Loucy (cell line): ENCODE data around the gene MTERF2.
"Not testable (repeated sequence)": the region's sequence is repeated elsewhere in the genome, so short reads cannot be mapped to it uniquely, and the experiment has no call there.

ENCODE experiments used
- H2AFZ ChIP-seq: fragments of 200-600 bp; sonication (generic); 2 replicates; pipeline ENCODE4 v1.6.0; 2016; ENCODE audit warnings: antibody characterized with exemption, mild to moderate bottlenecking, low read length, moderate library complexity
- H3F3A ChIP-seq: fragments of 200-600 bp; 2 replicates; pipeline ENCODE4 v1.6.0; 2016; ENCODE audit warnings: antibody characterized with exemption, low read depth, mild to moderate bottlenecking
- H3K27me3 ChIP-seq: fragments of 200-600 bp; sonication (generic); 2 replicates; pipeline ENCODE4 v1.6.1; 2014; ENCODE audit warnings: low read length, mild to moderate bottlenecking; ENCODE audit not compliant: insufficient read depth, poor library complexity, severe bottlenecking
- H3K36me3 ChIP-seq: fragments of 200-600 bp; sonication (generic); 2 replicates; pipeline ENCODE4 v1.6.1; 2016; ENCODE audit warnings: low read length; ENCODE audit not compliant: insufficient read depth
- H3K4me1 ChIP-seq: fragments of 200-600 bp; sonication (generic); 2 replicates; pipeline ENCODE4 v1.5.1; 2014; ENCODE audit warnings: low read length, mild to moderate bottlenecking; ENCODE audit not compliant: insufficient read depth, poor library complexity, severe bottlenecking
- H3K4me2 ChIP-seq: fragments of 200-600 bp; sonication (generic); 2 replicates; pipeline ENCODE4 v1.6.0; 2014; ENCODE audit warnings: antibody characterized with exemption, low read length, low read depth, mild to moderate bottlenecking; ENCODE audit not compliant: poor library complexity, severe bottlenecking
- H3K4me3 ChIP-seq: fragments of 200-600 bp; sonication (generic); 2 replicates; pipeline ENCODE4 v1.5.1; 2014; ENCODE audit warnings: low read length, mild to moderate bottlenecking, mixed read lengths; ENCODE audit not compliant: poor library complexity, severe bottlenecking
- H3K79me2 ChIP-seq: fragments of 200-600 bp; sonication (generic); 2 replicates; pipeline ENCODE4 v1.6.1; 2014; ENCODE audit warnings: low read length; ENCODE audit not compliant: insufficient read depth
- H3K9ac ChIP-seq: fragments of 200-600 bp; sonication (generic); 2 replicates; pipeline ENCODE4 v1.6.0; 2014; ENCODE audit warnings: mild to moderate bottlenecking, low read depth, low read length, moderate library complexity; ENCODE audit not compliant: poor library complexity, severe bottlenecking
- H3K9me2 ChIP-seq: fragments of 200-600 bp; sonication (generic); replicated peaks from 2 replicates; pipeline ENCODE4 v1.6.1; 2016; ENCODE audit warnings: low read depth, low read length, mixed read lengths
- H3K9me3 ChIP-seq: fragments of 200-600 bp; sonication (generic); 2 replicates; pipeline ENCODE4 v1.6.1; 2014; ENCODE audit warnings: mild to moderate bottlenecking, antibody characterized with exemption, low read length, low read depth; ENCODE audit not compliant: insufficient read depth
- H4K20me1 ChIP-seq: fragments of 200-600 bp; sonication (generic); 2 replicates; pipeline ENCODE4 v1.6.0; 2014; ENCODE audit warnings: antibody characterized with exemption, low read length, mild to moderate bottlenecking; ENCODE audit not compliant: insufficient read depth, poor library complexity, severe bottlenecking
- EZH2phosphoT487 ChIP-seq: fragments of 200-600 bp; IDR thresholded peaks from 2 replicates; pipeline ENCODE4 v1.6.1; 2018; ENCODE audit warnings: antibody characterized with exemption, mild to moderate bottlenecking, moderate library complexity, borderline replicate concordance
- TF ChIP-seq, protein P1 (sequence below): fragments of 200-600 bp; sonication (generic); conservative IDR thresholded peaks from 2 replicates; pipeline ENCODE4 v1.5.1; 2014; ENCODE audit warnings: mild to moderate bottlenecking, antibody characterized with exemption, low read length

MTERF2 gene

DNA sequence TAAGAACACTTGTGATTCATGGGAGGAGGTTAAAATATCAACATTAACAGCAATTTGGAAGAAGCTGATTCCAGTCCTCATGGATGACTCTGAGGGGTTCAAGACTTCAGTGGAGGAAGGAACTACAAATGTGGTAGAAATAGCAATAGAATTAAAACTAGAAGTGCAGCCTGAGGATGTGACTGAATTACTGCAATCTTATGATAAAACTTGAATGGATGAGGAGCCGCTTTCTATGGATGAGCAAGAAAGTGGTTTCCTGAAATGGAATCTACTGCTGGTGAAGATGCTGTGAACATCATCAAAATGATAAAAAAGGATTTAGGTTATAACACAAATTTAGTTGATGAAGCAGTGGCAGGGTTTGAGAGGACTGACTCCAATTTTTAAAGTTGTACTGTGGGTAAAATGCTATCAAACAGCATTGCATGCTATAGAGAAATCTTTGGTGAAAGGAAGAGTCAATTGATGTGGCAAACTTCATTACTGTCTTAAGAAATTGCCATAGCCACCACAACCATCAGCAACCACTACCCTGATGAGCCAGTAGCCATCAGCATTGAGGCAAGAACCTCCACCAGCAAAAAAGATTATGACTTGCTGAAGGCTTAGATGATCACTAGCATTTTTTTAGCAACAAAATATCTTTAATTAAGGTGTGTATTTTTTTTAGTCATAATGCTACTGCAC is 25.9 kb upstream of the MTERF2 start:
- no peaks in the 10 kb centered on the region for H3K9me2 ChIP-seq
- no peaks in the 10 kb centered on the region for H3F3A ChIP-seq
- TF ChIP-seq, protein P1, sequence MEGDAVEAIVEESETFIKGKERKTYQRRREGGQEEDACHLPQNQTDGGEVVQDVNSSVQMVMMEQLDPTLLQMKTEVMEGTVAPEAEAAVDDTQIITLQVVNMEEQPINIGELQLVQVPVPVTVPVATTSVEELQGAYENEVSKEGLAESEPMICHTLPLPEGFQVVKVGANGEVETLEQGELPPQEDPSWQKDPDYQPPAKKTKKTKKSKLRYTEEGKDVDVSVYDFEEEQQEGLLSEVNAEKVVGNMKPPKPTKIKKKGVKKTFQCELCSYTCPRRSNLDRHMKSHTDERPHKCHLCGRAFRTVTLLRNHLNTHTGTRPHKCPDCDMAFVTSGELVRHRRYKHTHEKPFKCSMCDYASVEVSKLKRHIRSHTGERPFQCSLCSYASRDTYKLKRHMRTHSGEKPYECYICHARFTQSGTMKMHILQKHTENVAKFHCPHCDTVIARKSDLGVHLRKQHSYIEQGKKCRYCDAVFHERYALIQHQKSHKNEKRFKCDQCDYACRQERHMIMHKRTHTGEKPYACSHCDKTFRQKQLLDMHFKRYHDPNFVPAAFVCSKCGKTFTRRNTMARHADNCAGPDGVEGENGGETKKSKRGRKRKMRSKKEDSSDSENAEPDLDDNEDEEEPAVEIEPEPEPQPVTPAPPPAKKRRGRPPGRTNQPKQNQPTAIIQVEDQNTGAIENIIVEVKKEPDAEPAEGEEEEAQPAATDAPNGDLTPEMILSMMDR = no peak
- TF ChIP-seq EZH2phosphoT487 = no peak
- H3K79me2 ChIP-seq = no peaks in the 10 kb centered on the region
- no peaks in the 10 kb centered on the region for H3K4me1 ChIP-seq
- no peaks in the 10 kb centered on the region for H4K20me1 ChIP-seq
- no peak overlapping the region for H3K9ac ChIP-seq
- H3K9me3 ChIP-seq = no peaks in the 10 kb centered on the region; the same call in 1 of the 2 replicates
- peaks cover 12% of the 10 kb centered on the region; the same call in 1 of the 2 replicates for H3K36me3 ChIP-seq
- H3K4me3 ChIP-seq = no peak overlapping the region
- no peaks in the 10 kb centered on the region for H3K27me3 ChIP-seq
- no peak overlapping the region for H2AFZ ChIP-seq
- no peak overlapping the region for H3K4me2 ChIP-seq

DNA sequence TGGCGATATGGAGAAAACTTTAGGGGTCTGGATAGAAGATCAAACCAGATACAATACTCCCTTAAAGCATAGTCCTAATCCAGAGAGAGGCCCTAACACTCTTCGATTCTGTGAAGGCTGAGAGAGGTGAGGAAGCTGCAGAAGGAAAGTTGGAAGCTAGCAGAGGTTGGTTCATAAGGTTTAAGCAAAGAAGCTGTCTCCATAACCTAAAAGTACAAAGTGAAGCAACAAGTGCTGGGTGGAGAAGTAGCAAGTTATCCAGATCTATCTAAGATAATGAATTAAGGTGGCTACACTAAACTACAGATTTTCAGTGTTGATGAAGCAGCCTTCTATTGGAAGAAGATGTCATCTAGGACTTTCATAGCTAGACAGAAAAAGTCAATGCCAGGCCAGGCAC is 24.6 kb upstream of the MTERF2 start:
- TF ChIP-seq, protein P1 = no peak
- no peak for TF ChIP-seq EZH2phosphoT487
- no peaks in the 10 kb centered on the region for H3F3A ChIP-seq
- no peaks in the 10 kb centered on the region; the same call in 1 of the 2 replicates for H3K9me3 ChIP-seq
- no peaks in the 10 kb centered on the region for H3K9me2 ChIP-seq
- H3K36me3 ChIP-seq = 0 out of 2 replicates have a peak, but pooled peaks cover 4% of the 10 kb centered on the region
- H3K4me1 ChIP-seq = no peaks in the 10 kb centered on the region
- H3K9ac ChIP-seq = no peak overlapping the region
- H2AFZ ChIP-seq = no peak overlapping the region
- H3K4me3 ChIP-seq = no peak overlapping the region
- H3K79me2 ChIP-seq = no peaks in the 10 kb centered on the region
- H3K27me3 ChIP-seq = no peaks in the 10 kb centered on the region
- no peaks in the 10 kb centered on the region for H4K20me1 ChIP-seq
- no peak overlapping the region for H3K4me2 ChIP-seq

DNA sequence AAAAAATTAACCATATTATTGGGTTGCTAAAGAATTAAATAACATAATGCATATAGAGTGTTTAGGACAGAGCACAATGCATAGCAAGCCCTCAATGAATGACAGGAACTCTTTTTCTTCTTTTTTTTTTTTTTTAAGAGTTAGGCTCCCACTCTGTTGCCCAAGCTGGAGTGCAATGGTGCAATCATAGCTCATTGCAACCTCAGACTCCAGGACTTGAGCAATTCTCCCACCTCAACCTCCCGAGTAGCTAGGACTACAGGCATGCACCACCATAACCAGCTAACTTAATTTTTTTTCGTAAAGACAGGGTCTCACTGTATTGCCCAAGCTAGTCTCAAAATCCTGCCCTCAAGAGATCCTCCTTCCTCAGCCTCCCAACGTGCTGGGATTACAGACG is 20.5 kb upstream of the MTERF2 start:
- Histone ChIP-seq H3K36me3 (0 out of 2 replicates have a peak, but pooled peaks cover 14% of the 10 kb centered on the region), H3K4me2 (no peak overlapping the region)
- no peak for TF ChIP-seq EZH2phosphoT487
- TF ChIP-seq, protein P1 = no peak

DNA sequence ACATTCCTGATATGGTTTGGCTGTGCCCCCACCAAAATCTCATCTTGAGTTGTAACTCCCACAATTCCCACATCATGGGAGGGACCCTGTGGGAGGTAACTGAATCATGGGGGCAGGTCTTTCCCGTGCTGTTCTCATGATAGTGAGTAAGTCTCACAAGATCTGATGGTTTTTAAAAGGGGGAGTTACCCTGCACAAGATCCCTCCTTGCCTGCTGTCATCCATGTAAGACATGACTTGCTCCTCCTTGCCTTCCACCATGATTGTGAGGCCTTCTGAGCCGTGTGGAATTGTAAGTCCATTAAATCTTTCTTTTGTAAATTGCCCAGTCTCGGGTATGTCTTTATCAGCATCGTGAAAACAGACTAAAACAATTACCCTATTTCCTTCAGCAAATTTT is 15.7 kb upstream of the MTERF2 start:
- H3K9ac ChIP-seq, H3K79me2 ChIP-seq, H3K4me2 ChIP-seq, H3K9me3 ChIP-seq, H3K4me3 ChIP-seq, H3K4me1 ChIP-seq, H3K9me2 ChIP-seq, H3F3A ChIP-seq, H2AFZ ChIP-seq, H4K20me1 ChIP-seq, H3K27me3 ChIP-seq: not testable (repeated sequence)
- H3K36me3 ChIP-seq = peaks cover 33% of the 10 kb centered on the region; the same call in 1 of the 2 replicates

More for the DNA sequence above, 20.5 kb upstream of the MTERF2 start:
- Histone ChIP-seq H4K20me1 (no peaks in the 10 kb centered on the region), H3K9ac (no peak overlapping the region), H3K4me3 (no peak overlapping the region), H3F3A (no peaks in the 10 kb centered on the region), H3K27me3 (no peaks in the 10 kb centered on the region), H3K9me3 (no peaks in the 10 kb centered on the region; the same call in 1 of the 2 replicates), H2AFZ (no peak overlapping the region), H3K9me2 (no peaks in the 10 kb centered on the region), H3K79me2 (no peaks in the 10 kb centered on the region), H3K4me1 (no peaks in the 10 kb centered on the region)
